ENCODE data around the gene LMTK2. TPM values are rescaled to one million over a fixed set of nuclear protein-coding genes. Genes with fewer than 3 reads are reported as not detected.

Gene LMTK2
- total RNA-seq, 4 donors from 2014 or later, result 10.4 to 14.4 (median 12.3) TPM

- DNase-seq (ENCODE audit: low spot score in 2 of 2), result no peak
- no peak overlapping the region for H3K4me3 ChIP-seq
- TF ChIP-seq CTCF (IDR thresholded peaks at IDR 0.05) (no peak), EP300 (IDR thresholded peaks at IDR 0.05) (peak in 1 of 2 donors; percentile 24)
- H3K9me3 ChIP-seq, result no peaks in the 10 kb centered on the region
- H3K36me3 ChIP-seq, result peaks cover 0 to 40% (median 0%) of the 10 kb centered on the region in 3 donors
- H3K27me3 ChIP-seq, result no peaks in the 10 kb centered on the region
- H3K4me1 ChIP-seq, result peaks cover 0 to 48% (median 19%) of the 10 kb centered on the region in 4 donors
- peak overlapping the region in 1 of 4 donors; percentile 38 for H3K27ac ChIP-seq
- 69 to 77% methylated on average over 6 of the region's 6 CpGs for WGBS, 2 donors
Observed at GRCh38 chr7:98249106-98249505, 142.4 kb downstream of the LMTK2 start.

GRCh38 chr7:98250789-98251188, 144.1 kb downstream of the LMTK2 start:
- TF ChIP-seq POLR2A (IDR thresholded peaks at IDR 0.05) (no peak), CTCF (IDR thresholded peaks at IDR 0.05) (no peak)
- Histone ChIP-seq H3K9me3 (no peaks in the 10 kb centered on the region), H3K36me3 (peaks cover 0 to 23% (median 0%) of the 10 kb centered on the region in 3 donors), H3K4me3 (peak overlapping the region in 2 of 4 donors; percentile 64 to 75), H3K27me3 (no peaks in the 10 kb centered on the region), H3K27ac (peak overlapping the region in 3 of 4 donors; percentile 82 to 87 (median 83)), H3K4me1 (peaks cover 0 to 41% (median 19%) of the 10 kb centered on the region in 4 donors)
- no peak for DNase-seq (ENCODE audit: low spot score in 2 of 2)
- WGBS, 2 donors, result 54 to 76% methylated on average over 3 of the region's 3 CpGs

- Histone ChIP-seq H3K4me1 (peaks cover 0 to 41% (median 19%) of the 10 kb centered on the region in 4 donors), H3K27me3 (no peaks in the 10 kb centered on the region), H3K4me3 (peak overlapping the region; percentile 56 to 93 (median 70)), H3K9me3 (no peaks in the 10 kb centered on the region), H3K27ac (peak overlapping the region; percentile 44 to 87 (median 82)), H3K36me3 (peaks cover 0 to 20% (median 0%) of the 10 kb centered on the region in 3 donors)
- no peak for DNase-seq (ENCODE audit: low spot score in 2 of 2)
- 27 to 33% methylated on average over 9 of the region's 9 CpGs for WGBS, 2 donors
- TF ChIP-seq EP300 (IDR thresholded peaks at IDR 0.05) (no peak), POLR2A (IDR thresholded peaks at IDR 0.05) (no peak), CTCF (IDR thresholded peaks at IDR 0.05) (no peak)
Observed at GRCh38 chr7:98251231-98251600, 144.6 kb downstream of the LMTK2 start.

GRCh38 chr7:98251601-98252424, 145.2 kb downstream of the LMTK2 start, which contains the start of gene TECPR1:
Gene TECPR1, minus strand, starts transcription at chr7:98252232. Its CDS starts 6,086 bp downstream, at chr7:98246146.
- Histone ChIP-seq H3K4me1 (peaks cover 0 to 41% (median 19%) of the 10 kb centered on the region in 4 donors), H3K36me3 (peaks cover 0 to 19% (median 0%) of the 10 kb centered on the region in 3 donors), H3K27me3 (no peaks in the 10 kb centered on the region), H3K27ac (peak within 1 kb of the TSS; percentile 44 to 87 (median 82)), H3K4me3 (peak within 1 kb of the TSS; percentile 56 to 93 (median 70)), H3K9me3 (no peaks in the 10 kb centered on the region)
- peak; percentile 88 to 89 for DNase-seq (ENCODE audit: low spot score in 2 of 2)
- TF ChIP-seq EP300 (IDR thresholded peaks at IDR 0.05), result peak; percentile 47 to 73
- TF ChIP-seq POLR2A (IDR thresholded peaks at IDR 0.05), result peak in 1 of 2 donors; percentile 52
- peak in 2 of 5 experiments; percentile 5 to 26 for TF ChIP-seq CTCF (IDR thresholded peaks at IDR 0.05)
- 1 to 2% methylated on average over 20 to 46 of the region's 69 CpGs for WGBS, 2 donors
